HCT116 (cell line): ENCODE measurements around the gene SBF2. TPM values are rescaled to one million over a fixed set of nuclear protein-coding genes. Genes with fewer than 3 reads are reported as not detected.

Experiments used
- ATAC-seq: fragments of 200-7000 bp; cut with Tn5 transposase; 2 replicates; pipeline ENCODE4 v1.9.1; 2020; ENCODE audit warnings: mild to moderate bottlenecking, moderate library complexity
- BruUV-seq: library from RNA; stranded (reverse); fragments of 400-500 nt; replicated peaks from 2 replicates; lab custom pipeline; 2021; lab: Mats Ljungman, UMichigan
- CTCF ChIA-PET: fragments of 300-600 bp; sonication (Branson Sonifier 250); formaldehyde crosslinking; loops from one replicate; lab custom pipeline; 2021; ENCODE audit warnings: antibody characterized with exemption; lab: Charles Lee
- POLR2A ChIA-PET: fragments of 300-600, 350-600 bp; sonication (Branson Sonifier 250); formaldehyde crosslinking; loops from one replicate; lab custom pipeline; 2021; ENCODE audit warnings: antibody characterized with exemption; lab: Charles Lee
- RAD21 ChIA-PET, 2 experiments: fragments of 300-600 bp; sonication (Branson Sonifier 250); formaldehyde crosslinking; loops; one replicate each; lab custom pipeline; 2023; ENCODE audit warnings: low total read pairs in 2 of 2; ENCODE audit not compliant: uncharacterized antibody in 2 of 2, unreplicated experiment in 2 of 2, low non-redundant PET in 1 of 2; lab: Charles Lee
- DNase-seq: peaks from one replicate; pipeline ENCODE4 v3.0.0-alpha.2; 2010; ENCODE audit warnings: low read depth, low spot score
- H2AFZ ChIP-seq: fragments of 200-600 bp; shearing (Covaris generic), sonication (generic); 2 replicates; pipeline ENCODE4 v1.6.1; 2017; ENCODE audit warnings: low read depth, mixed run types, mixed read lengths, antibody characterized with exemption, low read length; ENCODE audit not compliant: poor library complexity, severe bottlenecking
- H3K27ac ChIP-seq: 2 replicates; pipeline ENCODE4 v1.5.1; 2012; ENCODE audit warnings: low read depth, low read length
- H3K27me3 ChIP-seq: fragments of 200-600 bp; sonication (generic); 2 replicates; pipeline ENCODE4 v1.6.1; 2016; ENCODE audit warnings: mixed run types, low read length, mixed read lengths; ENCODE audit not compliant: insufficient read depth
- H3K36me3 ChIP-seq, 2 experiments: fragments of 200-500 bp in 1 of 2; fragments of 200-600 bp in 1 of 2; sonication (Bioruptor generic) in 1 of 2; sonication (generic) in 1 of 2; 2 replicates each; pipeline versions ENCODE4 v1.5.1 to v1.6.1; 2014 to 2016; ENCODE audit warnings: low read length in 2 of 2, inconsistent platforms in 1 of 2, mixed read lengths in 1 of 2, mixed run types in 1 of 2; ENCODE audit not compliant: insufficient read depth in 2 of 2, control insufficient read depth in 1 of 2
- H3K4me1 ChIP-seq, 2 experiments: fragments of 200-600 bp in 1 of 2; sonication (generic) in 1 of 2; 2 replicates each; pipeline versions ENCODE4 v1.5.1 to v1.6.1; 2012 to 2017; ENCODE audit warnings: low read length in 2 of 2, inconsistent platforms in 1 of 2, mild to moderate bottlenecking in 1 of 2, mixed read lengths in 1 of 2, mixed run types in 1 of 2, moderate library complexity in 1 of 2; ENCODE audit not compliant: insufficient read depth in 2 of 2, control insufficient read depth in 1 of 2
- H3K4me2 ChIP-seq: fragments of 200-600 bp; sonication (generic); 2 replicates; pipeline ENCODE4 v1.6.1; 2017; ENCODE audit warnings: mixed run types, low read length, mixed read lengths
- H3K4me3 ChIP-seq, 2 experiments: fragments of 200-600 bp in 1 of 2; sonication (generic) in 1 of 2; replicated peaks in 1 of 2; 2 replicates each; pipeline ENCODE4 v1.5.1; 2011 to 2016; ENCODE audit warnings: low read length in 2 of 2, control low read depth in 1 of 2, low read depth in 1 of 2, mild to moderate bottlenecking in 1 of 2, mixed read lengths in 1 of 2, mixed run types in 1 of 2
- H3K79me2 ChIP-seq: fragments of 200-600 bp; sonication (generic); 2 replicates; pipeline ENCODE4 v1.6.1; 2017; ENCODE audit warnings: mild to moderate bottlenecking, mixed run types, low read length, moderate library complexity, mixed read lengths; ENCODE audit not compliant: insufficient read depth
- H3K9ac ChIP-seq: fragments of 200-600 bp; sonication (generic); 2 replicates; pipeline ENCODE4 v1.6.1; 2016; ENCODE audit warnings: low read length, mixed read lengths
- H3K9me2 ChIP-seq: fragments of 200-600 bp; sonication (generic), shearing (Covaris generic); 2 replicates; pipeline ENCODE4 v1.6.1; 2017; ENCODE audit warnings: mixed run types, mild to moderate bottlenecking, moderate library complexity; ENCODE audit not compliant: insufficient read depth
- H3K9me3 ChIP-seq, 2 experiments: fragments of 200-500 bp in 1 of 2; fragments of 200-600 bp in 1 of 2; sonication (Bioruptor generic) in 1 of 2; sonication (generic) in 1 of 2; 2 replicates each; pipeline ENCODE4 v1.6.1; 2014 to 2017; ENCODE audit warnings: low read length in 2 of 2, mixed read lengths in 2 of 2, inconsistent platforms in 1 of 2, low read depth in 1 of 2, mild to moderate bottlenecking in 1 of 2, mixed run types in 1 of 2, moderate library complexity in 1 of 2; ENCODE audit not compliant: control insufficient read depth in 1 of 2, insufficient read depth in 1 of 2
- H4K20me1 ChIP-seq: fragments of 200-600 bp; sonication (generic), shearing (Covaris generic); 2 replicates; pipeline ENCODE4 v1.6.1; 2017; ENCODE audit warnings: mixed run types, mild to moderate bottlenecking, moderate library complexity; ENCODE audit not compliant: insufficient read depth
- CBX3 ChIP-seq: IDR thresholded peaks from 2 replicates; pipeline ENCODE4 v1.6.1; 2012; ENCODE audit warnings: low read depth
- CEBPB ChIP-seq: IDR thresholded peaks from 2 replicates; pipeline ENCODE4 v1.6.1; 2012; ENCODE audit warnings: low read depth
- ELF1 ChIP-seq: IDR thresholded peaks from 2 replicates; pipeline ENCODE4 v1.6.1; 2012; ENCODE audit warnings: low read depth, borderline replicate concordance
- EZH2 ChIP-seq: fragments of 200-600 bp; sonication (generic); IDR thresholded peaks from 2 replicates; pipeline ENCODE4 v1.6.1; 2017; ENCODE audit warnings: antibody characterized with exemption, mixed run types
- JUND ChIP-seq: IDR thresholded peaks from 2 replicates; pipeline ENCODE4 v1.6.1; 2012
- POLR2A ChIP-seq: IDR thresholded peaks from 2 replicates; pipeline ENCODE4 v1.7.0; 2011; ENCODE audit warnings: borderline replicate concordance; ENCODE audit not compliant: insufficient read depth, insufficient read length; ENCODE audit errors: extremely low read depth
- POLR2AphosphoS5 ChIP-seq: IDR thresholded peaks from 2 replicates; pipeline ENCODE4 v1.6.1; 2011; ENCODE audit warnings: mild to moderate bottlenecking, low read depth, low read length, moderate library complexity
- RAD21 ChIP-seq: IDR thresholded peaks from 2 replicates; pipeline ENCODE4 v1.6.1; 2012; ENCODE audit warnings: low read depth, mild to moderate bottlenecking
- SIN3A ChIP-seq: IDR thresholded peaks from 2 replicates; pipeline ENCODE4 v1.6.1; 2012; ENCODE audit warnings: low read depth
- SP1 ChIP-seq: IDR thresholded peaks from 2 replicates; pipeline ENCODE4 v1.6.1; 2012; ENCODE audit warnings: low read depth
- SRF ChIP-seq: IDR thresholded peaks from 2 replicates; pipeline ENCODE4 v1.6.1; 2012; ENCODE audit warnings: low read depth
- TCF7L2 ChIP-seq: IDR thresholded peaks from 2 replicates; pipeline ENCODE4 v1.7.0; 2011; ENCODE audit warnings: borderline replicate concordance, inconsistent platforms; ENCODE audit not compliant: insufficient read depth, insufficient read length; ENCODE audit errors: extremely low read depth
- ZFX ChIP-seq: fragments of 450-650 bp; IDR thresholded peaks from 2 replicates; pipeline ENCODE4 v1.6.1; 2017
- intact Hi-C: fragments of 100-400 bp; cut with micrococcal nuclease; formaldehyde crosslinking; loops from 2 replicates; pipeline ENCODE4 v1.10.0; 2022
- total RNA-seq: library from RNA; stranded (reverse); gene quantifications from one replicate; pipeline ENCODE4 v1.2.1, GENCODE V29; 2021; ENCODE audit not compliant: unreplicated experiment
- TF ChIP-seq, protein P1 (sequence below), 3 experiments: fragments of 200-600 bp in 1 of 3; sonication (generic) in 1 of 3; IDR thresholded peaks in 2 of 3; conservative IDR thresholded peaks in 1 of 3; 2 replicates each; pipeline ENCODE4 v1.5.1; 2012 to 2017; ENCODE audit warnings: low read depth in 2 of 3, low read length in 2 of 3, antibody characterized with exemption in 1 of 3, borderline replicate concordance in 1 of 3, control low read depth in 1 of 3, mild to moderate bottlenecking in 1 of 3, mixed read lengths in 1 of 3, mixed run types in 1 of 3, moderate library complexity in 1 of 3; ENCODE audit not compliant: insufficient read depth in 1 of 3
- TF ChIP-seq, protein P2 (sequence below): IDR thresholded peaks from 2 replicates; pipeline ENCODE4 v1.6.1; 2012
- TF ChIP-seq, protein P3 (sequence below): IDR thresholded peaks from 2 replicates; pipeline ENCODE4 v1.6.1; 2012; ENCODE audit warnings: low read depth

SBF2 gene
- total RNA-seq, 1 experiment from 2014 or later = 35.0 TPM

DNA sequence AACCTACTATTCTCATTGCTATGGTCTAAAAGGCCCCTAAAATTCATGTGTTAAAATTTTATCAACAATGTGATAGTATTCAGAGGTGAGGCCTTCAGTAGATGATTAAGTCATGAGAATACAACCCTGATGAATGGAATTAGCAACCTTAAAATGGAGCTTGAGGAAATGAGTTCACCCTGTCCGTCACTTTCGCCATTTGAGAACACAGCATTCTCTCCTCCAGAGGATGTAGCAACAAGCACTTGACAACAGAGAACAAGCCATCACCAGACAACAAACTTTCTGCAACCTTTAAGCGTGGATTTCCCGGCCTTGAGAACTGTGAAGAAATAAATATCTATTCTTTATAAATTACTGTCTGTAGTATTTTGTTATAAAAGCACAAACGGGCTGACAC is 197.0 kb downstream of the SBF2 start:
- H2AFZ ChIP-seq = no peak overlapping the region
- H3K4me3 ChIP-seq = no peak overlapping the region
- ChIA-PET POLR2A (no interaction called here), CTCF (no interaction called here)
- no TSS peak for BruUV-seq
- ATAC-seq = no peak
- H3K79me2 ChIP-seq = peaks cover 5% of the 10 kb centered on the region
- no peak overlapping the region for H3K27ac ChIP-seq
- H3K4me1 ChIP-seq = no peaks in the 10 kb centered on the region
- TF ChIP-seq EZH2 (no peak), SP1 (no peak), SRF (no peak), JUND (no peak), SIN3A (no peak), CBX3 (no peak), ZFX (no peak), ELF1 (no peak), TCF7L2 (no peak), RAD21 (no peak), POLR2A (no peak), POLR2AphosphoS5 (no peak), CEBPB (no peak)
- TF ChIP-seq, protein P1, sequence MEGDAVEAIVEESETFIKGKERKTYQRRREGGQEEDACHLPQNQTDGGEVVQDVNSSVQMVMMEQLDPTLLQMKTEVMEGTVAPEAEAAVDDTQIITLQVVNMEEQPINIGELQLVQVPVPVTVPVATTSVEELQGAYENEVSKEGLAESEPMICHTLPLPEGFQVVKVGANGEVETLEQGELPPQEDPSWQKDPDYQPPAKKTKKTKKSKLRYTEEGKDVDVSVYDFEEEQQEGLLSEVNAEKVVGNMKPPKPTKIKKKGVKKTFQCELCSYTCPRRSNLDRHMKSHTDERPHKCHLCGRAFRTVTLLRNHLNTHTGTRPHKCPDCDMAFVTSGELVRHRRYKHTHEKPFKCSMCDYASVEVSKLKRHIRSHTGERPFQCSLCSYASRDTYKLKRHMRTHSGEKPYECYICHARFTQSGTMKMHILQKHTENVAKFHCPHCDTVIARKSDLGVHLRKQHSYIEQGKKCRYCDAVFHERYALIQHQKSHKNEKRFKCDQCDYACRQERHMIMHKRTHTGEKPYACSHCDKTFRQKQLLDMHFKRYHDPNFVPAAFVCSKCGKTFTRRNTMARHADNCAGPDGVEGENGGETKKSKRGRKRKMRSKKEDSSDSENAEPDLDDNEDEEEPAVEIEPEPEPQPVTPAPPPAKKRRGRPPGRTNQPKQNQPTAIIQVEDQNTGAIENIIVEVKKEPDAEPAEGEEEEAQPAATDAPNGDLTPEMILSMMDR (IDR thresholded peaks at IDR 0.05 in 2 of 3, conservative IDR thresholded peaks at IDR 0.05 in 1 of 3; ENCODE audit: borderline replicate concordance in 1 of 3, insufficient read depth in 1 of 3, low read depth in 2 of 3, low read length in 2 of 3) = no peak
- TF ChIP-seq, protein P2, sequence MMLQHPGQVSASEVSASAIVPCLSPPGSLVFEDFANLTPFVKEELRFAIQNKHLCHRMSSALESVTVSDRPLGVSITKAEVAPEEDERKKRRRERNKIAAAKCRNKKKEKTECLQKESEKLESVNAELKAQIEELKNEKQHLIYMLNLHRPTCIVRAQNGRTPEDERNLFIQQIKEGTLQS = no peak
- TF ChIP-seq, protein P3, sequence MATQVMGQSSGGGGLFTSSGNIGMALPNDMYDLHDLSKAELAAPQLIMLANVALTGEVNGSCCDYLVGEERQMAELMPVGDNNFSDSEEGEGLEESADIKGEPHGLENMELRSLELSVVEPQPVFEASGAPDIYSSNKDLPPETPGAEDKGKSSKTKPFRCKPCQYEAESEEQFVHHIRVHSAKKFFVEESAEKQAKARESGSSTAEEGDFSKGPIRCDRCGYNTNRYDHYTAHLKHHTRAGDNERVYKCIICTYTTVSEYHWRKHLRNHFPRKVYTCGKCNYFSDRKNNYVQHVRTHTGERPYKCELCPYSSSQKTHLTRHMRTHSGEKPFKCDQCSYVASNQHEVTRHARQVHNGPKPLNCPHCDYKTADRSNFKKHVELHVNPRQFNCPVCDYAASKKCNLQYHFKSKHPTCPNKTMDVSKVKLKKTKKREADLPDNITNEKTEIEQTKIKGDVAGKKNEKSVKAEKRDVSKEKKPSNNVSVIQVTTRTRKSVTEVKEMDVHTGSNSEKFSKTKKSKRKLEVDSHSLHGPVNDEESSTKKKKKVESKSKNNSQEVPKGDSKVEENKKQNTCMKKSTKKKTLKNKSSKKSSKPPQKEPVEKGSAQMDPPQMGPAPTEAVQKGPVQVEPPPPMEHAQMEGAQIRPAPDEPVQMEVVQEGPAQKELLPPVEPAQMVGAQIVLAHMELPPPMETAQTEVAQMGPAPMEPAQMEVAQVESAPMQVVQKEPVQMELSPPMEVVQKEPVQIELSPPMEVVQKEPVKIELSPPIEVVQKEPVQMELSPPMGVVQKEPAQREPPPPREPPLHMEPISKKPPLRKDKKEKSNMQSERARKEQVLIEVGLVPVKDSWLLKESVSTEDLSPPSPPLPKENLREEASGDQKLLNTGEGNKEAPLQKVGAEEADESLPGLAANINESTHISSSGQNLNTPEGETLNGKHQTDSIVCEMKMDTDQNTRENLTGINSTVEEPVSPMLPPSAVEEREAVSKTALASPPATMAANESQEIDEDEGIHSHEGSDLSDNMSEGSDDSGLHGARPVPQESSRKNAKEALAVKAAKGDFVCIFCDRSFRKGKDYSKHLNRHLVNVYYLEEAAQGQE = no peak
- TF ChIP-seq, all 23 proteins: peak for 0
- no peak overlapping the region for H3K9ac ChIP-seq
- H3K27me3 ChIP-seq = no peaks in the 10 kb centered on the region
- RAD21 ChIA-PET = no interaction called here
- H3K9me2 ChIP-seq = no peaks in the 10 kb centered on the region
- no peaks in the 10 kb centered on the region for H4K20me1 ChIP-seq
- no peaks in the 10 kb centered on the region for H3K36me3 ChIP-seq
- H3K4me2 ChIP-seq = no peak overlapping the region
- no peak for DNase-seq
- intact Hi-C loops = no loop called here
- H3K9me3 ChIP-seq = no peaks in the 10 kb centered on the region
